Measurements from ENCODE around the gene PGAP1.

DNA sequence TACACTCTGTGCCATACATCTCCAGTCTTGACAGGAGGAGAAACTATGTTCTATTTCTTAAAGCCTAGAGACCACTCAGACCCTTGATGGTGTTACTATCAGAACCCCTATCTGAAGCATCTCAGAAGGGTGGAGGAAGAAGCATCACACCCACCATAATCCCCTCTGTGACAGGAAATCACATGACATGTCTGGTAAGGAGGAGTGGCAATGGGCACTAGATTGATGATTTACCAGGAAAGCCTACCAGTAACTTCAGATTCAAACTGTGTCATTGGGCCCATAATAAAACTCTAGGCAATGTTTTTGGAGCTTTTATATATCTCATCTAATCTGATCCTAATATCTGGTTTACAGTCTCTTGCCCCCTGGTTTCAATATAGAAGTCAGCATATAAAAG lies 80.2 kb downstream of the PGAP1 start:
- TF ChIP-seq, protein P1, sequence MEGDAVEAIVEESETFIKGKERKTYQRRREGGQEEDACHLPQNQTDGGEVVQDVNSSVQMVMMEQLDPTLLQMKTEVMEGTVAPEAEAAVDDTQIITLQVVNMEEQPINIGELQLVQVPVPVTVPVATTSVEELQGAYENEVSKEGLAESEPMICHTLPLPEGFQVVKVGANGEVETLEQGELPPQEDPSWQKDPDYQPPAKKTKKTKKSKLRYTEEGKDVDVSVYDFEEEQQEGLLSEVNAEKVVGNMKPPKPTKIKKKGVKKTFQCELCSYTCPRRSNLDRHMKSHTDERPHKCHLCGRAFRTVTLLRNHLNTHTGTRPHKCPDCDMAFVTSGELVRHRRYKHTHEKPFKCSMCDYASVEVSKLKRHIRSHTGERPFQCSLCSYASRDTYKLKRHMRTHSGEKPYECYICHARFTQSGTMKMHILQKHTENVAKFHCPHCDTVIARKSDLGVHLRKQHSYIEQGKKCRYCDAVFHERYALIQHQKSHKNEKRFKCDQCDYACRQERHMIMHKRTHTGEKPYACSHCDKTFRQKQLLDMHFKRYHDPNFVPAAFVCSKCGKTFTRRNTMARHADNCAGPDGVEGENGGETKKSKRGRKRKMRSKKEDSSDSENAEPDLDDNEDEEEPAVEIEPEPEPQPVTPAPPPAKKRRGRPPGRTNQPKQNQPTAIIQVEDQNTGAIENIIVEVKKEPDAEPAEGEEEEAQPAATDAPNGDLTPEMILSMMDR (IDR thresholded peaks at IDR 0.05): no peak
- no peak for TF ChIP-seq TP53 (CRISPR knock-in tag; IDR thresholded peaks at IDR 0.05)
- TF ChIP-seq CBFB (CRISPR knock-in tag; IDR thresholded peaks at IDR 0.05; ENCODE audit: low read depth): no peak
- TF ChIP-seq ZNF416 (CRISPR knock-in tag; IDR thresholded peaks at IDR 0.05): no peak

Data from WTC11 (cell line).